Activated CD4-positive, alpha-beta T cell treated with anti-CD3 and anti-CD28 coated beads, Interleukin-10, Interleukin-2, amounts not matched to agents 100 ng/mL and 50 ng/mL, durations not matched to agents 16 hours and 8 hours (primary cell): Measurements from ENCODE around the gene CSTB.
"Not testable (repeated sequence)": the region's sequence is repeated elsewhere in the genome, so short reads cannot be mapped to it uniquely, and the experiment has no call there.

Source experiments
- DNase-seq: peaks from one replicate; pipeline ENCODE4 v3.0.0-alpha.2; 2020

The CSTB gene

GRCh38 chr21:43775795-43776430 lies at the start of gene CSTB:
Gene CSTB (minus strand): TSS chr21:43776308. CDS start chr21:43776269, 39 bp downstream.
- DNase-seq: peak; percentile 87

GRCh38 chr21:43825242-43825935 lies 49.3 kb upstream of the CSTB start:
- DNase-seq: no peak

GRCh38 chr21:43824333-43825241 lies 48.5 kb upstream of the CSTB start:
- DNase-seq: no peak

GRCh38 chr21:43822741-43823140 lies 46.6 kb upstream of the CSTB start:
- not testable (repeated sequence) for DNase-seq

GRCh38 chr21:43822166-43822565 lies 46.1 kb upstream of the CSTB start:
- DNase-seq: not testable (repeated sequence)

GRCh38 chr21:43820466-43820865 lies 44.4 kb upstream of the CSTB start:
- DNase-seq: no peak

- DNase-seq: no peak
Measured at GRCh38 chr21:43819511-43820405, 43.6 kb upstream of the CSTB start.

GRCh38 chr21:43818685-43819084 lies 42.6 kb upstream of the CSTB start:
- no peak for DNase-seq

- DNase-seq: no peak
Measured at GRCh38 chr21:43817157-43818086, 41.3 kb upstream of the CSTB start.

GRCh38 chr21:43816611-43817071 lies 40.5 kb upstream of the CSTB start:
- DNase-seq: no peak

- DNase-seq: no peak
Measured at GRCh38 chr21:43815991-43816390, 39.9 kb upstream of the CSTB start.

GRCh38 chr21:43815107-43815613 lies 39.1 kb upstream of the CSTB start:
- DNase-seq: no peak

GRCh38 chr21:43814215-43815106 lies 38.4 kb upstream of the CSTB start:
- no peak for DNase-seq

GRCh38 chr21:43813656-43813980 lies 37.5 kb upstream of the CSTB start:
- DNase-seq: no peak

- no peak for DNase-seq
Measured at GRCh38 chr21:43812957-43813655, 37.0 kb upstream of the CSTB start.

- no peak for DNase-seq
Measured at GRCh38 chr21:43812139-43812821, 36.2 kb upstream of the CSTB start.

GRCh38 chr21:43811262-43812105 lies 35.4 kb upstream of the CSTB start:
- DNase-seq: no peak
